ENCODE data around the gene AP5B1. TPM values are rescaled to one million over a fixed set of nuclear protein-coding genes. Genes with fewer than 3 reads are reported as not detected.

Gene AP5B1
- total RNA-seq, 1 experiment from 2014 or later = 9.4 TPM

DNA sequence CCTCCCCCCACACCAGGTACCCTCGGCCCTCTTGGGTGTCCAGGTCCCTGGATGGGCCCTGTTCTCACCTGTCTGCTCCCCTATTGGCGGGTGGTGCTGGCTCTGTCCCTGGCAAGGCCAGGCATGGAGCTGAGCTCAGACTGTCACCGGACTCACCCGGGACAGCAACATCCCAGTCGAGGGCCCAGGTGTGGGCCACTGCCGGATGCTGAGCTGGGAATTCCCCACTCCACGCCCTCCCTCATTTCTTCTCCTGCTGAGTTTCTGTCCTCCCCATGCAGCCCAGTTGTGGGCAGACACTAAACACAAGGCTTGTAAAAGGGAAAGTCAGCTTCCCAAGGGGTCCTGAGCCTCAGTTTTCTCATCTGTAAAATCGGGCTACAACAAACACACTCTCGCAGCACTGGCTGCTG is 2.0 kb upstream of the AP5B1 start:
- no peak overlapping the region for H4K8ac ChIP-seq (replicated peaks; ENCODE audit: insufficient read length, low read depth, low read length)
- H3K4me2 ChIP-seq (ENCODE audit: insufficient read depth, insufficient read length, low read length) = no peak overlapping the region
- no peak overlapping the region for H3K9ac ChIP-seq (ENCODE audit: extremely low read depth, insufficient read length, low read length)
- no CpG with 5 or more reads among the region's 9 CpGs for WGBS (ENCODE audit: extremely low coverage, insufficient read length, low lambda C conversion rate)
- no peak overlapping the region for H3K4ac ChIP-seq (ENCODE audit: low read depth, low read length)
- TF ChIP-seq, protein P1, sequence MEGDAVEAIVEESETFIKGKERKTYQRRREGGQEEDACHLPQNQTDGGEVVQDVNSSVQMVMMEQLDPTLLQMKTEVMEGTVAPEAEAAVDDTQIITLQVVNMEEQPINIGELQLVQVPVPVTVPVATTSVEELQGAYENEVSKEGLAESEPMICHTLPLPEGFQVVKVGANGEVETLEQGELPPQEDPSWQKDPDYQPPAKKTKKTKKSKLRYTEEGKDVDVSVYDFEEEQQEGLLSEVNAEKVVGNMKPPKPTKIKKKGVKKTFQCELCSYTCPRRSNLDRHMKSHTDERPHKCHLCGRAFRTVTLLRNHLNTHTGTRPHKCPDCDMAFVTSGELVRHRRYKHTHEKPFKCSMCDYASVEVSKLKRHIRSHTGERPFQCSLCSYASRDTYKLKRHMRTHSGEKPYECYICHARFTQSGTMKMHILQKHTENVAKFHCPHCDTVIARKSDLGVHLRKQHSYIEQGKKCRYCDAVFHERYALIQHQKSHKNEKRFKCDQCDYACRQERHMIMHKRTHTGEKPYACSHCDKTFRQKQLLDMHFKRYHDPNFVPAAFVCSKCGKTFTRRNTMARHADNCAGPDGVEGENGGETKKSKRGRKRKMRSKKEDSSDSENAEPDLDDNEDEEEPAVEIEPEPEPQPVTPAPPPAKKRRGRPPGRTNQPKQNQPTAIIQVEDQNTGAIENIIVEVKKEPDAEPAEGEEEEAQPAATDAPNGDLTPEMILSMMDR (conservative IDR thresholded peaks at IDR 0.05) = no peak
- H4K20me1 ChIP-seq (ENCODE audit: control insufficient read depth, insufficient read depth, insufficient read length) = no peaks in the 10 kb centered on the region
- no peak overlapping the region for H3K23ac ChIP-seq (ENCODE audit: insufficient read length, low read depth, low read length)
- no peaks in the 10 kb centered on the region for H3K9me3 ChIP-seq (ENCODE audit: control insufficient read depth, low read depth, low read length)
- H3K27ac ChIP-seq (ENCODE audit: insufficient read length, low read depth, low read length) = no peak overlapping the region
- DNase-seq = no peak
- H3K14ac ChIP-seq (ENCODE audit: insufficient read depth, low read length) = no peak overlapping the region
- H3K4me1 Mint-ChIP-seq = peaks cover 16 to 17% of the 10 kb centered on the region in 2 experiments
- H3K23me2 ChIP-seq (ENCODE audit: insufficient read length, low read depth, low read length, poor library complexity, severe bottlenecking) = peaks cover 17% of the 10 kb centered on the region
- H2AFZ ChIP-seq (ENCODE audit: low read length) = no peak overlapping the region
- H4K91ac ChIP-seq (ENCODE audit: insufficient read length, low read depth, low read length) = no peak overlapping the region
- peaks cover 21% of the 10 kb centered on the region; the same call in 1 of the 2 replicates for H3K27me3 ChIP-seq (ENCODE audit: insufficient read depth, low read length)
- H3K27me3 Mint-ChIP-seq (ENCODE audit: low read depth) = peaks cover 59% of the 10 kb centered on the region
- no peaks in the 10 kb centered on the region for H3K79me1 ChIP-seq (ENCODE audit: insufficient read depth, low read depth, low read length, poor library complexity, severe bottlenecking)
- H3K4me1 ChIP-seq (ENCODE audit: insufficient read depth, low read length) = 0 out of 2 replicates have a peak, but pooled peaks cover 1% of the 10 kb centered on the region
- no peak overlapping the region for H3K27ac Mint-ChIP-seq
- no peak overlapping the region for H3K18ac ChIP-seq (ENCODE audit: insufficient read length, low read depth, low read length)
- H2BK15ac ChIP-seq (ENCODE audit: low read depth, low read length) = no peak overlapping the region
- H3K56ac ChIP-seq (ENCODE audit: insufficient read length, low read depth, low read length) = no peak overlapping the region
- H3K36me3 Mint-ChIP-seq (ENCODE audit: insufficient read depth in 1 of 3, low read depth in 3 of 3) = peaks cover 0 to 6% (median 3%) of the 10 kb centered on the region in 3 experiments; a peak in 3 of 7 replicates
- no peak overlapping the region for H2AK5ac ChIP-seq (ENCODE audit: insufficient read length, low read length)
- H3K79me2 ChIP-seq (ENCODE audit: insufficient read depth, low read length) = no peaks in the 10 kb centered on the region
- no peak overlapping the region for H3T11ph ChIP-seq (ENCODE audit: low read length)
- peaks cover 0 to 2% of the 10 kb centered on the region in 2 experiments; a peak in 1 of 5 replicates for H3K9me3 Mint-ChIP-seq
- H2BK5ac ChIP-seq (ENCODE audit: insufficient read length, low read length) = no peak overlapping the region
- H3K4me3 Mint-ChIP-seq = no peak overlapping the region
- H2BK12ac ChIP-seq (ENCODE audit: insufficient read length, low read depth, low read length) = no peak overlapping the region
- H2BK120ac ChIP-seq (ENCODE audit: low read depth, low read length, poor library complexity, severe bottlenecking) = no peak overlapping the region
- no peak overlapping the region for H4K5ac ChIP-seq (ENCODE audit: insufficient read length, low read depth, low read length)
- H2BK20ac ChIP-seq (ENCODE audit: low read depth, low read length, poor library complexity, severe bottlenecking) = no peak overlapping the region
